Fibroblast of lung (primary cell): ENCODE results near the gene DOC2B. TPM values are rescaled to one million over a fixed set of nuclear protein-coding genes. Genes with fewer than 3 reads are reported as not detected.

Experiments
- DNase-seq, 2 donors: peaks; one replicate each; pipeline versions ENCODE4 v3.0.0 to v3.0.0-alpha.2; 2010; ENCODE audit warnings: low read depth in 2 of 2
- H2AFZ ChIP-seq: 2 replicates; pipeline ENCODE4 v1.5.1; 2012; ENCODE audit warnings: low read length, control low read depth, inconsistent platforms
- H3K27ac ChIP-seq: 2 replicates; pipeline ENCODE4 v1.5.1; 2011; ENCODE audit warnings: low read length, control low read depth; ENCODE audit not compliant: insufficient read depth
- H3K27me3 ChIP-seq: 2 replicates; pipeline ENCODE4 v1.5.1; 2011; ENCODE audit warnings: mild to moderate bottlenecking, low read length; ENCODE audit not compliant: control insufficient read depth, insufficient read depth
- H3K36me3 ChIP-seq: 2 replicates; pipeline ENCODE4 v1.5.1; 2011; ENCODE audit warnings: low read length; ENCODE audit not compliant: control insufficient read depth, insufficient read depth
- H3K4me1 ChIP-seq: 2 replicates; pipeline ENCODE4 v1.5.1; 2011; ENCODE audit warnings: low read length; ENCODE audit not compliant: control insufficient read depth, insufficient read depth; ENCODE audit errors: extremely low read depth
- H3K4me2 ChIP-seq: 2 replicates; pipeline ENCODE4 v1.5.1; 2011; ENCODE audit warnings: low read length, control low read depth; ENCODE audit not compliant: insufficient read depth; ENCODE audit errors: extremely low read depth
- H3K4me3 ChIP-seq, 4 experiments: fragments of 200-600 bp in 1 of 4; sonication (generic) in 1 of 4; replicated peaks in 1 of 4; 2 replicates each; pipeline ENCODE4 v1.5.1; 2011 to 2016; ENCODE audit warnings: low read length in 4 of 4, low read depth in 3 of 4, mild to moderate bottlenecking in 3 of 4, control low read depth in 2 of 4, inconsistent platforms in 1 of 4, mixed read lengths in 1 of 4; ENCODE audit not compliant: insufficient read depth in 1 of 4; ENCODE audit errors: control extremely low read depth in 1 of 4
- H3K79me2 ChIP-seq: 2 replicates; pipeline ENCODE4 v1.5.1; 2012; ENCODE audit warnings: mild to moderate bottlenecking, low read length, inconsistent platforms; ENCODE audit not compliant: control insufficient read depth, insufficient read depth
- H3K9ac ChIP-seq: 2 replicates; pipeline ENCODE4 v1.5.1; 2011; ENCODE audit warnings: mild to moderate bottlenecking, low read length, control low read depth; ENCODE audit not compliant: insufficient read depth
- H3K9me3 ChIP-seq: 2 replicates; pipeline ENCODE4 v1.5.1; 2012; ENCODE audit warnings: low read depth, low read length; ENCODE audit not compliant: control insufficient read depth, insufficient read depth
- H4K20me1 ChIP-seq: 2 replicates; pipeline ENCODE4 v1.5.1; 2011; ENCODE audit warnings: low read length; ENCODE audit not compliant: control insufficient read depth, insufficient read depth; ENCODE audit errors: extremely low read depth
- CTCF ChIP-seq, 2 donors: IDR thresholded peaks in 1 of 2; conservative IDR thresholded peaks in 1 of 2; 1 replicate in 1 of 2; 2 replicates in 1 of 2; pipeline ENCODE4 v1.5.1; 2011 to 2012; ENCODE audit warnings: low read length in 2 of 2, control low read depth in 1 of 2, inconsistent platforms in 1 of 2, low read depth in 1 of 2, mild to moderate bottlenecking in 1 of 2
- EZH2 ChIP-seq: IDR thresholded peaks from 2 replicates; pipeline ENCODE4 v1.5.1; 2012; ENCODE audit warnings: low read length, control low read depth, mild to moderate bottlenecking; ENCODE audit errors: missing control alignments
- polyA plus RNA-seq, 2 donors: library from polyadenylated mRNA; depleted of rRNA in 1 of 2; stranded (reverse) in 1 of 2; unstranded in 1 of 2; fragments of >200 nt; gene quantifications; 2 replicates each; pipeline ENCODE4 v1.2.1, GENCODE V29; 2011 to 2012; ENCODE audit warnings: missing spikeins in 1 of 2
- total RNA-seq: library from RNA; depleted of rRNA; stranded (reverse); fragments of >200 nt; gene quantifications from 2 replicates; pipeline ENCODE4 v1.2.1, GENCODE V29; 2014

The DOC2B gene
- total and polyA plus RNA-seq, 2 donors (not counting 1 experiment from before 2014, with no cell fraction given): not detected

- Histone ChIP-seq H3K9ac (no peak overlapping the region), H3K36me3 (no peaks in the 10 kb centered on the region), H3K27me3 (no peaks in the 10 kb centered on the region), H4K20me1 (no peaks in the 10 kb centered on the region), H3K4me1 (no peaks in the 10 kb centered on the region), H3K4me2 (no peak overlapping the region), H3K4me3 (no peak overlapping the region), H3K79me2 (no peaks in the 10 kb centered on the region), H2AFZ (no peak overlapping the region), H3K9me3 (no peaks in the 10 kb centered on the region), H3K27ac (no peak overlapping the region)
- DNase-seq: peak in 1 of 2 donors; percentile 29
- TF ChIP-seq CTCF (conservative IDR thresholded peaks at IDR 0.05 in 1 of 2, IDR thresholded peaks at IDR 0.05 in 1 of 2; ENCODE audit: low read depth in 1 of 2, low read length in 2 of 2) (no peak), EZH2 (no peak)
Measured at GRCh38 chr17:228951-229708, 47.7 kb upstream of the DOC2B start.

- H3K4me1 ChIP-seq: no peaks in the 10 kb centered on the region
- H3K36me3 ChIP-seq: no peaks in the 10 kb centered on the region
- H3K9ac ChIP-seq: no peak overlapping the region
- TF ChIP-seq EZH2: no peak
- no peak for TF ChIP-seq CTCF (conservative IDR thresholded peaks at IDR 0.05 in 1 of 2, IDR thresholded peaks at IDR 0.05 in 1 of 2; ENCODE audit: low read depth in 1 of 2, low read length in 2 of 2)
- H3K9me3 ChIP-seq: no peaks in the 10 kb centered on the region
- no peak overlapping the region for H3K4me3 ChIP-seq
- no peak overlapping the region for H3K4me2 ChIP-seq
- DNase-seq: no peak
- no peak overlapping the region for H3K27ac ChIP-seq
- no peaks in the 10 kb centered on the region for H4K20me1 ChIP-seq
- no peaks in the 10 kb centered on the region for H3K27me3 ChIP-seq
- H2AFZ ChIP-seq: no peak overlapping the region
- H3K79me2 ChIP-seq: no peaks in the 10 kb centered on the region
Measured at GRCh38 chr17:227946-228615, 46.6 kb upstream of the DOC2B start.

- H3K27me3 ChIP-seq: no peaks in the 10 kb centered on the region
- H3K4me1 ChIP-seq: no peaks in the 10 kb centered on the region
- no peaks in the 10 kb centered on the region for H3K79me2 ChIP-seq
- H4K20me1 ChIP-seq: no peaks in the 10 kb centered on the region
- no peak overlapping the region for H3K27ac ChIP-seq
- no peak for DNase-seq
- H3K36me3 ChIP-seq: no peaks in the 10 kb centered on the region
- H3K4me3 ChIP-seq: no peak overlapping the region
- H2AFZ ChIP-seq: no peak overlapping the region
- H3K9ac ChIP-seq: no peak overlapping the region
- H3K4me2 ChIP-seq: no peak overlapping the region
- H3K9me3 ChIP-seq: no peaks in the 10 kb centered on the region
- TF ChIP-seq CTCF (conservative IDR thresholded peaks at IDR 0.05 in 1 of 2, IDR thresholded peaks at IDR 0.05 in 1 of 2; ENCODE audit: low read depth in 1 of 2, low read length in 2 of 2): no peak
- TF ChIP-seq EZH2: no peak
Measured at GRCh38 chr17:227078-227945, 45.9 kb upstream of the DOC2B start.
